ENCODE data around the gene SLIT3.

The SLIT3 gene

GRCh38 chr5:168679515-168679920 lies 621.4 kb downstream of the SLIT3 start:
- H3K36me3 ChIP-seq (ENCODE audit: control insufficient read depth in 1 of 2, insufficient read depth in 2 of 2, low read length in 2 of 2): no peaks in the 10 kb centered on the region
- peaks cover 44 to 47% of the 10 kb centered on the region in 2 donors for H3K4me1 ChIP-seq (ENCODE audit: control insufficient read depth in 1 of 2, insufficient read depth in 2 of 2, low read length in 2 of 2)
- no peak overlapping the region for H3K4me3 ChIP-seq (ENCODE audit: low read depth in 1 of 2, low read length in 2 of 2)
- H3K9ac ChIP-seq (ENCODE audit: low read depth in 1 of 2, low read length in 2 of 2): no peak overlapping the region
- H3K9me3 ChIP-seq (ENCODE audit: control insufficient read depth in 1 of 2, low read length in 2 of 2): no peaks in the 10 kb centered on the region
- no peaks in the 10 kb centered on the region for H3K27me3 ChIP-seq (ENCODE audit: control insufficient read depth in 1 of 2, insufficient read depth in 2 of 2, low read length in 2 of 2)
- no peak overlapping the region for H3K27ac ChIP-seq (ENCODE audit: low read depth, low read length)

GRCh38 chr5:168676501-168676900 lies 624.4 kb downstream of the SLIT3 start:
- Histone ChIP-seq H3K36me3 (ENCODE audit: control insufficient read depth in 1 of 2, insufficient read depth in 2 of 2, low read length in 2 of 2) (no peaks in the 10 kb centered on the region), H3K27ac (ENCODE audit: low read depth, low read length) (no peak overlapping the region), H3K9me3 (ENCODE audit: control insufficient read depth in 1 of 2, low read length in 2 of 2) (no peaks in the 10 kb centered on the region), H3K4me3 (ENCODE audit: low read depth in 1 of 2, low read length in 2 of 2) (no peak overlapping the region), H3K4me1 (ENCODE audit: control insufficient read depth in 1 of 2, insufficient read depth in 2 of 2, low read length in 2 of 2) (peaks cover 28 to 36% of the 10 kb centered on the region in 2 donors), H3K27me3 (ENCODE audit: control insufficient read depth in 1 of 2, insufficient read depth in 2 of 2, low read length in 2 of 2) (no peaks in the 10 kb centered on the region), H3K9ac (ENCODE audit: low read depth in 1 of 2, low read length in 2 of 2) (no peak overlapping the region)

DNA sequence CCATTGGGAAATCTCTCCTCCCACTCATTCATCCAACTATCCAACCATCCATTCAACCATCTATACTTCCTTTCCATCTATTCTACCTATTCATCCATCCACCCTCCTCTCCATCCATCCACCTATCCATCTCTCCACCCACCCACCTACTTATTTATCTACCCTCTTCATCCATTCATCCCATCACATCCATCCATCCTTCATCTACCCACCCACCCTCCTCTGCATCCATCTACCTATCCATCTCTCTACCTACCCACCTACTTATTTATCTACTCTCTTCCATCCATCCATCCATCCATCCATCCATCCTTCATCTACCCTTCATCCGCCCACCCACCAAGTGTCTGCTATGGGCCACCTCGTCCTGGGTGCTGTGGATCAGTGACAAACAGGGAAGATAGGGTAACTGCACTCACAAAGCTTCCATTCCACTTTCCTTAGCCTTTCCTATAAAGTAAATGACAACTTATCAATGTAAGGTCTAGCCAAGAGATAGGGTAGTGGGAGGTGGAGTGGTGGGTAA lies 625.0 kb downstream of the SLIT3 start:
- Histone ChIP-seq H3K27ac (ENCODE audit: low read depth, low read length) (no peak overlapping the region), H3K4me3 (ENCODE audit: low read depth in 1 of 2, low read length in 2 of 2) (no peak overlapping the region), H3K9ac (ENCODE audit: low read depth in 1 of 2, low read length in 2 of 2) (no peak overlapping the region), H3K36me3 (ENCODE audit: control insufficient read depth in 1 of 2, insufficient read depth in 2 of 2, low read length in 2 of 2) (no peaks in the 10 kb centered on the region), H3K9me3 (ENCODE audit: control insufficient read depth in 1 of 2, low read length in 2 of 2) (no peaks in the 10 kb centered on the region), H3K4me1 (ENCODE audit: control insufficient read depth in 1 of 2, insufficient read depth in 2 of 2, low read length in 2 of 2) (peaks cover 24 to 30% of the 10 kb centered on the region in 2 donors), H3K27me3 (ENCODE audit: control insufficient read depth in 1 of 2, insufficient read depth in 2 of 2, low read length in 2 of 2) (no peaks in the 10 kb centered on the region)

DNA sequence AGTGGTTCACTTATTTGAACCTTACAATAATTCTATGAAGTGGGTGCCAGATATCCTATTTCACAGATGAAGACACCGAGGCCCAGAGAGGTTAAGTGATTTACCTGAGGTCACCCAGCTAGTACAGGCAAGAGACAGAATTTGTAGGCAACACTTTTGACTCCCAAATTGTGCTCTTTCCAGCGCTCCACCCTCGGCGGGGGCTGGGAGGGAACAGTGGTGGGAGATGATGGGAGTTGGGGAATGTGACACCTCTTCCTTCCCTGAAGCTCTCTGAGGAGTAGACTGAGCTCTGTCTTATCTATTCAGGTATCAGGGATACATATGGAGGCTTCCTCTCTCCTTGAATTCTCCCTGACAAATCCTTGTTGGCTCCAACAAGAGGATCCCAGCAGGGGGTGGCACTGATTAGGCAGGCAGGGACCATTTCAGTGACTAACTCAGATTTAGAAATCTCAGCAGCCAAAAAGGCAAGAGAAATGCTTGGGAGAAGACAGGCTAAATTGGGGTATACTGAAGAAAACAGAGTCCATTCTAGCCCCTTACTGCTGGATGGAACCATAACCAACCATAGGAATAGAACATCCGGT lies 626.0 kb downstream of the SLIT3 start:
- H3K9ac ChIP-seq (ENCODE audit: low read depth in 1 of 2, low read length in 2 of 2): no peak overlapping the region
- no peaks in the 10 kb centered on the region for H3K36me3 ChIP-seq (ENCODE audit: control insufficient read depth in 1 of 2, insufficient read depth in 2 of 2, low read length in 2 of 2)
- no peak overlapping the region for H3K27ac ChIP-seq (ENCODE audit: low read depth, low read length)
- H3K27me3 ChIP-seq (ENCODE audit: control insufficient read depth in 1 of 2, insufficient read depth in 2 of 2, low read length in 2 of 2): no peaks in the 10 kb centered on the region
- H3K4me1 ChIP-seq (ENCODE audit: control insufficient read depth in 1 of 2, insufficient read depth in 2 of 2, low read length in 2 of 2): peaks cover 16 to 21% of the 10 kb centered on the region in 2 donors
- H3K9me3 ChIP-seq (ENCODE audit: control insufficient read depth in 1 of 2, low read length in 2 of 2): no peaks in the 10 kb centered on the region
- no peak overlapping the region for H3K4me3 ChIP-seq (ENCODE audit: low read depth in 1 of 2, low read length in 2 of 2)

- Histone ChIP-seq H3K4me1 (ENCODE audit: control insufficient read depth in 1 of 2, insufficient read depth in 2 of 2, low read length in 2 of 2) (peaks cover 8 to 15% of the 10 kb centered on the region in 2 donors), H3K36me3 (ENCODE audit: control insufficient read depth in 1 of 2, insufficient read depth in 2 of 2, low read length in 2 of 2) (no peaks in the 10 kb centered on the region), H3K27me3 (ENCODE audit: control insufficient read depth in 1 of 2, insufficient read depth in 2 of 2, low read length in 2 of 2) (no peaks in the 10 kb centered on the region), H3K27ac (ENCODE audit: low read depth, low read length) (no peak overlapping the region), H3K4me3 (ENCODE audit: low read depth in 1 of 2, low read length in 2 of 2) (no peak overlapping the region), H3K9ac (ENCODE audit: low read depth in 1 of 2, low read length in 2 of 2) (no peak overlapping the region), H3K9me3 (ENCODE audit: control insufficient read depth in 1 of 2, low read length in 2 of 2) (no peaks in the 10 kb centered on the region)
Observed at GRCh38 chr5:168672888-168673287, 628.1 kb downstream of the SLIT3 start.

- no peaks in the 10 kb centered on the region for H3K9me3 ChIP-seq (ENCODE audit: control insufficient read depth in 1 of 2, low read length in 2 of 2)
- no peak overlapping the region for H3K4me3 ChIP-seq (ENCODE audit: low read depth in 1 of 2, low read length in 2 of 2)
- H3K9ac ChIP-seq (ENCODE audit: low read depth in 1 of 2, low read length in 2 of 2): no peak overlapping the region
- peaks cover 14 to 16% of the 10 kb centered on the region in 2 donors for H3K4me1 ChIP-seq (ENCODE audit: control insufficient read depth in 1 of 2, insufficient read depth in 2 of 2, low read length in 2 of 2)
- H3K27me3 ChIP-seq (ENCODE audit: control insufficient read depth in 1 of 2, insufficient read depth in 2 of 2, low read length in 2 of 2): no peaks in the 10 kb centered on the region
- no peaks in the 10 kb centered on the region for H3K36me3 ChIP-seq (ENCODE audit: control insufficient read depth in 1 of 2, insufficient read depth in 2 of 2, low read length in 2 of 2)
- H3K27ac ChIP-seq (ENCODE audit: low read depth, low read length): no peak overlapping the region
Observed at GRCh38 chr5:168672016-168672415, 628.9 kb downstream of the SLIT3 start.

DNA sequence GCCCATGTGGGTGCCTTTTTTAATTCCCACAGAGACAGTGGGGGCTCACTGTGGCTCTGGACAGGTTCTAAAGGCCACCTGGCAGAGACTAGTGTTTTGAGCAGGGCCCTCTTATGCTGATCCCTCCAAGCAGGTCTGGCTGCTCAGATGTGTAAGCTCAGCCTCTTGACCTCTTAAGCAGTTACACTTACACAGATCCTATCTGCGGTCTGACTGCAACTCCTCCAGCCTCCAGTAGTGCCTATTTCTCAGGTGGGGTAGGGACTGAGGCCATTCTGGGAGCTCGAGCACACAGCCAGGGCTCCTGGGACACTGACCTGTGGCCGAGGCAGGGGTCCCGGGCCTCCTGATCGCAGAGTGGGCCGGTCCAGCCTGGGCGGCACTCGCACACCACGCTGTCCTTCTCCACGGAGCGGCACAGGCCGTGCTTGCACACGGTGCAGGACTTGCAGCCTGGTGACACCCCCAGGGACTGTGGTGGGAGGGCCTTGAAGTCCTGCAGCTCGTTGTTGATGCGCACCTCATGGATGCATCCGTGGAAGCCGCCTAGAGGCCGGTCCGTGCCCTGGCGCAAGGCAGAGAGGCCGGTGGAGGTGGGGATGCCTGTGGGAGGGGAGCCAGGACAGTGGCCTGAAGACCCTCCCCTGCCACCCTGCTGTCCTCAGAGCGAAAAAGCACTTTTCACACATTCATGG lies 629.9 kb downstream of the SLIT3 start:
- Histone ChIP-seq H3K4me3 (ENCODE audit: low read depth in 1 of 2, low read length in 2 of 2) (no peak overlapping the region), H3K9ac (ENCODE audit: low read depth in 1 of 2, low read length in 2 of 2) (no peak overlapping the region), H3K27ac (ENCODE audit: low read depth, low read length) (no peak overlapping the region), H3K27me3 (ENCODE audit: control insufficient read depth in 1 of 2, insufficient read depth in 2 of 2, low read length in 2 of 2) (no peaks in the 10 kb centered on the region), H3K9me3 (ENCODE audit: control insufficient read depth in 1 of 2, low read length in 2 of 2) (no peaks in the 10 kb centered on the region), H3K36me3 (ENCODE audit: control insufficient read depth in 1 of 2, insufficient read depth in 2 of 2, low read length in 2 of 2) (no peaks in the 10 kb centered on the region), H3K4me1 (ENCODE audit: control insufficient read depth in 1 of 2, insufficient read depth in 2 of 2, low read length in 2 of 2) (peaks cover 8 to 16% of the 10 kb centered on the region in 2 donors)

DNA sequence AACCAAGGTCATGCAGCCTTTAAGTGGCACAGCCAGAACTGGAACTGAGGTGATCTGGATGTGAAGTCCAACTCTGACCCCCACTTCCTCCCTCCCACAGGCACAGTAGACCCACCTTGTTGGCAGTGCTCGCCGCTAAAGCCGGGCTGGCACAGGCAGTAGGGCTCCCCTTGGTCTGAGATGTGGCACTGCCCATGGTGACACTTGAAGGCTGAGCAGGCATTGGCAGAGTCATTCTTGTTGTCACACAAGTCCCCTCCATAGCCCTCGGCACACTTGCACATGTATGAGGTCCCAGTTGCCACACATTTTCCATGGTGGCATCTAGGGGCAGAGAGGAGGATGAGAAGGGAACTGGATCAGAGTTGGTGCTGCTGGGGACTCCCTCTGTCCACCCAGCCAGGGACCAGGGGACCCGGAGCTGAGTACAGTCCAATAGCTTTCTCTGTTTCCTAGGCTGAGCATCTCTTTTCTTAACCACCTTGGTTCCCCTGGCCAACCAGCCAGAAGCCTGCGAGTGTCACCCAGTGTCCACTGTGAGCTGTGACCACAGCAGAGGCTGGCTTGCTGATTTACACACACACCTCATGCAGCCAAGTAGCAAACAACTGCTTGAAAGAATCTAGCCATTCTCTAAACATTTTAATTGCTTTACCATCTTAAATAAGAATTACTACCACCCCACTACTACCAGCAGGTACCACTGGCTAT lies 631.1 kb downstream of the SLIT3 start:
- Histone ChIP-seq H3K27me3 (ENCODE audit: control insufficient read depth in 1 of 2, insufficient read depth in 2 of 2, low read length in 2 of 2) (no peaks in the 10 kb centered on the region), H3K4me1 (ENCODE audit: control insufficient read depth in 1 of 2, insufficient read depth in 2 of 2, low read length in 2 of 2) (peaks cover 8 to 16% of the 10 kb centered on the region in 2 donors), H3K4me3 (ENCODE audit: low read depth in 1 of 2, low read length in 2 of 2) (no peak overlapping the region), H3K36me3 (ENCODE audit: control insufficient read depth in 1 of 2, insufficient read depth in 2 of 2, low read length in 2 of 2) (no peaks in the 10 kb centered on the region), H3K9ac (ENCODE audit: low read depth in 1 of 2, low read length in 2 of 2) (no peak overlapping the region), H3K9me3 (ENCODE audit: control insufficient read depth in 1 of 2, low read length in 2 of 2) (no peaks in the 10 kb centered on the region), H3K27ac (ENCODE audit: low read depth, low read length) (no peak overlapping the region)

DNA sequence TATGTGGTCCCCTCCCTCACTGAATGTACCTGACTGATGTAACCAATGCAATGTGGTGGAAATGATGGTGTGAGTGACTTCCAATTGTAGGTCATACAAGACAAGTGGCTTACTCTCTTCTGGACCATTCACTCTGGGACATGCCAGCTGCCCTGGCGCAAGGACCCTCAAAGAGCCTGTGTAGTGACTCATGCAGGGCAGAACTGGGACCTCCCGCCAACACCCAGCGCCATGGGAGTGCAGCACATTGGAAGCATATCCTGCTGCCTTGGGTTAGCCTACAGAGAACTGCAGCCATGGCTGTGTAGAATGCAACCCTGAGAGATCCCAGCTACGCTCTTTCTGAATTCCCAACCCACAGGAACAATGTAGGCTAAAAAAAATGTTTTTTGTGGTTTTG lies 631.8 kb downstream of the SLIT3 start:
- Histone ChIP-seq H3K4me1 (ENCODE audit: control insufficient read depth in 1 of 2, insufficient read depth in 2 of 2, low read length in 2 of 2) (peaks cover 8 to 16% of the 10 kb centered on the region in 2 donors), H3K4me3 (ENCODE audit: low read depth in 1 of 2, low read length in 2 of 2) (no peak overlapping the region), H3K9me3 (ENCODE audit: control insufficient read depth in 1 of 2, low read length in 2 of 2) (no peaks in the 10 kb centered on the region), H3K9ac (ENCODE audit: low read depth in 1 of 2, low read length in 2 of 2) (no peak overlapping the region), H3K27me3 (ENCODE audit: control insufficient read depth in 1 of 2, insufficient read depth in 2 of 2, low read length in 2 of 2) (no peaks in the 10 kb centered on the region), H3K36me3 (ENCODE audit: control insufficient read depth in 1 of 2, insufficient read depth in 2 of 2, low read length in 2 of 2) (no peaks in the 10 kb centered on the region), H3K27ac (ENCODE audit: low read depth, low read length) (no peak overlapping the region)

DNA sequence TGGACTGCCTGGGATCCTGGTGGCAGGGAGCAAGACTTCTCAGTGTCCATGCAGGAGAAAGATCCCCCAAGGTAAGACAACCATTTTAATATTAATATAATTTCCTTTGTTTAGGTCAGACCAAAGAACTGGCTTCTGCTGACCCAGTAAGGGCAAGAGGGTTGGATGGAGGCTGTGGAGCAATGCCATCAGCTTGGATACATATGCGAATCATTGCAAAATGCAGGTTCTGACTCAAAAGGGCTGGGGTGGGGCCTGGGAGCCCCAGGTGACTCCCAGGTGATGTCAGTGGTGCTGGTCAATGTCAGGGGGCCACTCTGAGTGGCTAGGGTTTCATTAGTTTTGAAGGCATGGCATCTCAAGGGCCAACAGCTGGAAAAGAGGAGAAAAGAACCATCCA lies 632.9 kb downstream of the SLIT3 start:
- H3K4me3 ChIP-seq (ENCODE audit: low read depth in 1 of 2, low read length in 2 of 2): no peak overlapping the region
- H3K4me1 ChIP-seq (ENCODE audit: control insufficient read depth in 1 of 2, insufficient read depth in 2 of 2, low read length in 2 of 2): peaks cover 8 to 16% of the 10 kb centered on the region in 2 donors
- H3K27ac ChIP-seq (ENCODE audit: low read depth, low read length): no peak overlapping the region
- H3K9ac ChIP-seq (ENCODE audit: low read depth in 1 of 2, low read length in 2 of 2): no peak overlapping the region
- H3K27me3 ChIP-seq (ENCODE audit: control insufficient read depth in 1 of 2, insufficient read depth in 2 of 2, low read length in 2 of 2): no peaks in the 10 kb centered on the region
- no peaks in the 10 kb centered on the region for H3K9me3 ChIP-seq (ENCODE audit: control insufficient read depth in 1 of 2, low read length in 2 of 2)
- H3K36me3 ChIP-seq (ENCODE audit: control insufficient read depth in 1 of 2, insufficient read depth in 2 of 2, low read length in 2 of 2): no peaks in the 10 kb centered on the region
